ENCODE measurements around the gene DCC.
A peak's percentile ranks its signal among the peaks of the same experiment; 100 is the strongest.

The DCC gene

GRCh38 chr18:52340406-52341102 lies 557 bp downstream of the DCC start:
- peak; percentile 12 for DNase-seq (ENCODE audit: low read depth)
- TF ChIP-seq, protein P1, sequence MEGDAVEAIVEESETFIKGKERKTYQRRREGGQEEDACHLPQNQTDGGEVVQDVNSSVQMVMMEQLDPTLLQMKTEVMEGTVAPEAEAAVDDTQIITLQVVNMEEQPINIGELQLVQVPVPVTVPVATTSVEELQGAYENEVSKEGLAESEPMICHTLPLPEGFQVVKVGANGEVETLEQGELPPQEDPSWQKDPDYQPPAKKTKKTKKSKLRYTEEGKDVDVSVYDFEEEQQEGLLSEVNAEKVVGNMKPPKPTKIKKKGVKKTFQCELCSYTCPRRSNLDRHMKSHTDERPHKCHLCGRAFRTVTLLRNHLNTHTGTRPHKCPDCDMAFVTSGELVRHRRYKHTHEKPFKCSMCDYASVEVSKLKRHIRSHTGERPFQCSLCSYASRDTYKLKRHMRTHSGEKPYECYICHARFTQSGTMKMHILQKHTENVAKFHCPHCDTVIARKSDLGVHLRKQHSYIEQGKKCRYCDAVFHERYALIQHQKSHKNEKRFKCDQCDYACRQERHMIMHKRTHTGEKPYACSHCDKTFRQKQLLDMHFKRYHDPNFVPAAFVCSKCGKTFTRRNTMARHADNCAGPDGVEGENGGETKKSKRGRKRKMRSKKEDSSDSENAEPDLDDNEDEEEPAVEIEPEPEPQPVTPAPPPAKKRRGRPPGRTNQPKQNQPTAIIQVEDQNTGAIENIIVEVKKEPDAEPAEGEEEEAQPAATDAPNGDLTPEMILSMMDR (conservative IDR thresholded peaks at IDR 0.05; ENCODE audit: low read depth, low read length) = no peak
- peak overlapping the region; percentile 43 for H3K4me3 ChIP-seq (ENCODE audit: low read depth, low read length)

DNA sequence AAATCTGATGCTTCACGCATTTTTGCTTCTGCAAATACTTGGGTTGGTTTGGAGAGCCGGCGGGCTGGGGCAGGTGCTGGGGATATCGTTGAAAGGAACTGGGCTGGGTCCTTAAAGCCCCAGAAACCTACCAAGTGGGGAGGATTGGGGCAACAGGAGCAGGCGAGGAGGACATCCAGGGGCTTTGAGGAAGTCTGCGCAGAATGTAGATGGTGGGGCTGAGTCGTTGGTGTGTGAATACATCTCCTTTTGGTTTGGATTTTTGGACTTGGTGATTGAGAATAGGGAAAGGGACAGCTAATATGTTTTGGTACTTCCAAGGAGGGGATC lies 1.1 kb downstream of the DCC start:
- no peak for DNase-seq (ENCODE audit: low read depth)
- H3K4me3 ChIP-seq (ENCODE audit: low read depth, low read length) = no peak overlapping the region
- TF ChIP-seq, protein P1 (conservative IDR thresholded peaks at IDR 0.05; ENCODE audit: low read depth, low read length) = no peak

DNA sequence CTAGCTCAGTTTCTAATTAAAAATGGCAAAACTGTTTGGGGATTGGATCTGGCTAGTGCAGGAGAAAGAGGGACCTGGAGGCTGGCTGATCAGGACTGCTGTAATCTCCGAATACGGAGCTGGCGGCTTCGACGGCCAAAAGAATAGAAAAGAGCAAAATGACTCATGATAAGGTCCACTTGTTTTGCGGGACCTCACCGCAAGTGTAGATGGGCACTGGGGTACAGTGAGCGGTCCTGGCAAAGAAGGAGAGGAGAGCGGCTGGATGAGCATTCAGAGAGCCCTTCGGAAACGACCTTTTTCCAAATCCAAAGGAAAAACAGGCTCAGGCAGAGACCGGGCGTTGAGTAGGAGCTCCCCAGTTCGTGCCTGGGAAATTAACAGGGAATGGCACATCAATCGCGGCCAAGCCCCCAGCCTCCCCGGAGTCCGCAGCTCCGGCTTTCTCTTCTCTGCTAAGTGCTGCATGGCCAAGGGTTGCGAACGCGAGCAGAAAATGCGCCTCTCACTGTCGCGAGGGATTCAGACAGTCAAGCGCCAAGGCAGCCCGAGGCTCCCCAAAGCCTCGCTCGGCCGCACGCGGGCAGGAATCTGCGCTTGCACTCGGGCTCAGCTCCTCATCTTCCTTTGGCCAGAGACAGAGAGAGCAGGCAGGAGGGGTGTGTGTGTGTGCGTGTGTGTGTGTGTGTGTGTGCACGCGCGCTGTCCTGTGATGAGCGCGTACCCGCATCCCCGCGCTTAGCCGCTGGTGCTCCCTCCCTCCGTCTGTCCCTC lies 1.8 kb downstream of the DCC start:
- TF ChIP-seq, protein P1 (conservative IDR thresholded peaks at IDR 0.05; ENCODE audit: low read depth, low read length) = no peak
- peak; percentile 32 for DNase-seq (ENCODE audit: low read depth)
- H3K4me3 ChIP-seq (ENCODE audit: low read depth, low read length) = peak overlapping the region; percentile 48

DNA sequence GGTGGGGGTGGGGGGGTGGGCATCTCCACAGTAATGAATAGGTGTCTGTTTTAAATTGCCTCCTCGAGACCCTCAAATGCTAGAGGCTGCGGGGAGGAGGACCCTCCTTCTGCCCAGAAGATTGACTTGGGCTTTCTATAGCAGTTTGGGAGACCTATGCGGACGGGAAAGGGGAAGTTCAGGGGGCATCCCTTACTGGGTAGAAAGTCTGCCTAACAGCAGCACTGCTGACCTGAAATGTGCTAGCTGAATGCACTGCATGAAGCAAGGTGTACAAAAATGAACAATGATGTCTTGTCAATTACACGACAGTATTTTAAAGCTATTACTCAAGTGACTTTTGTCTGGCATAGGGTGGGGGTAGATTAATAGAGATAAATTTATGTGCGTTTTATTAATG lies 2.5 kb downstream of the DCC start:
- TF ChIP-seq, protein P1 (conservative IDR thresholded peaks at IDR 0.05; ENCODE audit: low read depth, low read length) = no peak
- no peak for DNase-seq (ENCODE audit: low read depth)
- no peak overlapping the region for H3K4me3 ChIP-seq (ENCODE audit: low read depth, low read length)

DNA sequence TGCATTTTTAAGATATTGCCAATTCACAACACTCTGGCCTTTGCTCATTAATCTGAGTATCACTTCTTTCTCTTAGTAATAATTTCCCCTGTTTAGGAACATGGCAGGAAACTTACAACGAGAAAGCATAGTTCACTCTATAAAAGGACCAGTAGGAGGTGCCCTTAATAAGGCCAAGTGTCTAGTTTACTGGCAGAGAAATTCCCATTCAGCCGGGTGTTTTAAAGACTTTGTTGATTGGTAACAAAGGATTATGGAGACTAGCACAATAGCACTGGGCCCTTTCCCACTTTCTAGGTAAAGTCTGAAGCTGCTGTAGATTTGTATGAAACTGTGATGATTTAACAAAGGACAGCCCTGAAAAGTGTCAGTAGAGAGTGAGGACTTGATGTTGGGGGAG lies 3.1 kb downstream of the DCC start:
- no peak overlapping the region for H3K4me3 ChIP-seq (ENCODE audit: low read depth, low read length)
- TF ChIP-seq, protein P1 (conservative IDR thresholded peaks at IDR 0.05; ENCODE audit: low read depth, low read length) = peak; percentile 46
- DNase-seq (ENCODE audit: low read depth) = peak; percentile 49

GRCh38 chr18:52343731-52344340 lies 3.8 kb downstream of the DCC start:
- TF ChIP-seq, protein P1 (conservative IDR thresholded peaks at IDR 0.05; ENCODE audit: low read depth, low read length) = no peak
- DNase-seq (ENCODE audit: low read depth) = no peak
- H3K4me3 ChIP-seq (ENCODE audit: low read depth, low read length) = no peak overlapping the region

All from choroid plexus epithelial cell (primary cell).